B cell (primary cell): ENCODE measurements around the gene TOP2A.

Experiments
- CTCF ChIP-seq: fragments of 200-600 bp; IDR thresholded peaks from one replicate; pipeline ENCODE4 v1.8.0; 2022; ENCODE audit warnings: antibody characterized with exemption, mild to moderate bottlenecking
- EZH2 ChIP-seq: IDR thresholded peaks from 2 replicates; pipeline ENCODE4 v1.6.1; 2012; ENCODE audit warnings: borderline replicate concordance, low read depth, mild to moderate bottlenecking, moderate library complexity, low read length; ENCODE audit not compliant: insufficient read depth, poor library complexity, severe bottlenecking

DNA sequence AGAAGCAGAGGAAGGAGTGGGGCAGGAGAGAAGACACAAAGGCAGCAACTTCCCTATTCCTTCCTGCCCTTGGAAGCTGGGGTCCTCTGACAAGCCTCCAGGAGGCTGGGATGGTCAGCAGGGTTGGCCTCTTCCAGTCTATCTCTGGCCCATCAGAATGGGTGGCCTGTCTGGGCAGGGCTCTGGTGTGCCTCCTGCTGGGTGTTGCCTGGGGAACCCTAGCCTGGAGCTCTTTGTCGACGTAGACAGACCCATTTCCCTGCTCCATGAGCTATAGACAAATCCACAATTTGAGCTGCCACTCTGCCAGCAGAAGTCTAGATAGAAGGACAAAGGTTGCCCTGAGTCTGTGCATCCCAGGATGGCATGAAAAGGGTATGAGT lies 36.9 kb upstream of the TOP2A start:
- TF ChIP-seq CTCF, result no peak
- TF ChIP-seq EZH2, result no peak
